ENCODE data around the gene FCGBP.
"Not testable (repeated sequence)": the region's sequence is repeated elsewhere in the genome, so short reads cannot be mapped to it uniquely, and the experiment has no call there.

FCGBP gene

GRCh38 chr19:39901681-39902080, 32.8 kb downstream of the FCGBP start:
- not testable (repeated sequence) for H3K9ac ChIP-seq (ENCODE audit: low read length); H3K27me3 ChIP-seq (ENCODE audit: low read length); H3K4me3 ChIP-seq (ENCODE audit: insufficient read depth, low read length, poor library complexity, severe bottlenecking); H2AFZ ChIP-seq (ENCODE audit: low read depth, low read length, severe bottlenecking); H3F3A ChIP-seq (ENCODE audit: insufficient read depth); H3K9me3 ChIP-seq (ENCODE audit: insufficient read depth, low read length); H3K36me3 ChIP-seq (ENCODE audit: low read length); H3K27ac ChIP-seq (ENCODE audit: low read depth, low read length); H3K4me2 ChIP-seq (ENCODE audit: low read depth, low read length, poor library complexity, severe bottlenecking); H3K79me2 ChIP-seq (ENCODE audit: insufficient read depth, low read length); H4K20me1 ChIP-seq (ENCODE audit: low read depth, low read length); H3K9me2 ChIP-seq (replicated peaks; ENCODE audit: insufficient read depth, low read length)

GRCh38 chr19:39898858-39899257, 35.6 kb downstream of the FCGBP start:
- not testable (repeated sequence) for H3K9me3 ChIP-seq (ENCODE audit: insufficient read depth, low read length); H3K4me3 ChIP-seq (ENCODE audit: insufficient read depth, low read length, poor library complexity, severe bottlenecking); H3F3A ChIP-seq (ENCODE audit: insufficient read depth); H3K79me2 ChIP-seq (ENCODE audit: insufficient read depth, low read length); H3K27ac ChIP-seq (ENCODE audit: low read depth, low read length); H3K27me3 ChIP-seq (ENCODE audit: low read length); H2AFZ ChIP-seq (ENCODE audit: low read depth, low read length, severe bottlenecking); H3K9me2 ChIP-seq (replicated peaks; ENCODE audit: insufficient read depth, low read length); H4K20me1 ChIP-seq (ENCODE audit: low read depth, low read length); H3K4me2 ChIP-seq (ENCODE audit: low read depth, low read length, poor library complexity, severe bottlenecking); H3K36me3 ChIP-seq (ENCODE audit: low read length); H3K9ac ChIP-seq (ENCODE audit: low read length)

- not testable (repeated sequence) for H3K79me2 ChIP-seq (ENCODE audit: insufficient read depth, low read length); H2AFZ ChIP-seq (ENCODE audit: low read depth, low read length, severe bottlenecking); H3K9me3 ChIP-seq (ENCODE audit: insufficient read depth, low read length); H3F3A ChIP-seq (ENCODE audit: insufficient read depth); H4K20me1 ChIP-seq (ENCODE audit: low read depth, low read length); H3K36me3 ChIP-seq (ENCODE audit: low read length); H3K27ac ChIP-seq (ENCODE audit: low read depth, low read length); H3K9ac ChIP-seq (ENCODE audit: low read length); H3K27me3 ChIP-seq (ENCODE audit: low read length); H3K4me2 ChIP-seq (ENCODE audit: low read depth, low read length, poor library complexity, severe bottlenecking); H3K4me3 ChIP-seq (ENCODE audit: insufficient read depth, low read length, poor library complexity, severe bottlenecking); H3K9me2 ChIP-seq (replicated peaks; ENCODE audit: insufficient read depth, low read length)
These were observed 36.8 kb downstream of the FCGBP start for GRCh38 chr19:39897511-39898245.

- H3F3A ChIP-seq (ENCODE audit: insufficient read depth); H3K79me2 ChIP-seq (ENCODE audit: insufficient read depth, low read length); H3K9ac ChIP-seq (ENCODE audit: low read length); H3K27me3 ChIP-seq (ENCODE audit: low read length); H3K36me3 ChIP-seq (ENCODE audit: low read length); H2AFZ ChIP-seq (ENCODE audit: low read depth, low read length, severe bottlenecking); H3K4me3 ChIP-seq (ENCODE audit: insufficient read depth, low read length, poor library complexity, severe bottlenecking); H3K27ac ChIP-seq (ENCODE audit: low read depth, low read length); H3K9me2 ChIP-seq (replicated peaks; ENCODE audit: insufficient read depth, low read length); H3K4me2 ChIP-seq (ENCODE audit: low read depth, low read length, poor library complexity, severe bottlenecking); H3K9me3 ChIP-seq (ENCODE audit: insufficient read depth, low read length); H4K20me1 ChIP-seq (ENCODE audit: low read depth, low read length): not testable (repeated sequence)
These were observed 39.3 kb downstream of the FCGBP start for GRCh38 chr19:39895096-39895495.

- H3F3A ChIP-seq (ENCODE audit: insufficient read depth); H3K9ac ChIP-seq (ENCODE audit: low read length); H3K36me3 ChIP-seq (ENCODE audit: low read length); H3K4me2 ChIP-seq (ENCODE audit: low read depth, low read length, poor library complexity, severe bottlenecking); H3K4me3 ChIP-seq (ENCODE audit: insufficient read depth, low read length, poor library complexity, severe bottlenecking); H3K27ac ChIP-seq (ENCODE audit: low read depth, low read length); H2AFZ ChIP-seq (ENCODE audit: low read depth, low read length, severe bottlenecking); H4K20me1 ChIP-seq (ENCODE audit: low read depth, low read length); H3K79me2 ChIP-seq (ENCODE audit: insufficient read depth, low read length); H3K27me3 ChIP-seq (ENCODE audit: low read length); H3K9me2 ChIP-seq (replicated peaks; ENCODE audit: insufficient read depth, low read length); H3K9me3 ChIP-seq (ENCODE audit: insufficient read depth, low read length): not testable (repeated sequence)
These were observed 40.2 kb downstream of the FCGBP start for GRCh38 chr19:39894236-39894606.

GRCh38 chr19:39893366-39894235, 40.8 kb downstream of the FCGBP start:
- H4K20me1 ChIP-seq (ENCODE audit: low read depth, low read length); H3K79me2 ChIP-seq (ENCODE audit: insufficient read depth, low read length); H3K36me3 ChIP-seq (ENCODE audit: low read length); H3K27ac ChIP-seq (ENCODE audit: low read depth, low read length); H3K9me3 ChIP-seq (ENCODE audit: insufficient read depth, low read length); H3K4me3 ChIP-seq (ENCODE audit: insufficient read depth, low read length, poor library complexity, severe bottlenecking); H3K9ac ChIP-seq (ENCODE audit: low read length); H3K27me3 ChIP-seq (ENCODE audit: low read length); H2AFZ ChIP-seq (ENCODE audit: low read depth, low read length, severe bottlenecking); H3F3A ChIP-seq (ENCODE audit: insufficient read depth); H3K9me2 ChIP-seq (replicated peaks; ENCODE audit: insufficient read depth, low read length); H3K4me2 ChIP-seq (ENCODE audit: low read depth, low read length, poor library complexity, severe bottlenecking): not testable (repeated sequence)

GRCh38 chr19:39892506-39892902, 41.9 kb downstream of the FCGBP start:
- not testable (repeated sequence) for H3K9me3 ChIP-seq (ENCODE audit: insufficient read depth, low read length); H4K20me1 ChIP-seq (ENCODE audit: low read depth, low read length); H3F3A ChIP-seq (ENCODE audit: insufficient read depth); H3K79me2 ChIP-seq (ENCODE audit: insufficient read depth, low read length); H3K27ac ChIP-seq (ENCODE audit: low read depth, low read length); H3K4me2 ChIP-seq (ENCODE audit: low read depth, low read length, poor library complexity, severe bottlenecking); H3K36me3 ChIP-seq (ENCODE audit: low read length); H3K4me3 ChIP-seq (ENCODE audit: insufficient read depth, low read length, poor library complexity, severe bottlenecking); H3K9ac ChIP-seq (ENCODE audit: low read length); H2AFZ ChIP-seq (ENCODE audit: low read depth, low read length, severe bottlenecking); H3K27me3 ChIP-seq (ENCODE audit: low read length); H3K9me2 ChIP-seq (replicated peaks; ENCODE audit: insufficient read depth, low read length)

Measured in SU-DHL-6 (cell line).